GM18505 (cell line): ENCODE measurements around the gene MRPS15.
A peak's percentile ranks its signal among the peaks of the same experiment; 100 is the strongest.

Experiments
- ATAC-seq: cut with Tn5 transposase; IDR thresholded peaks from one replicate; pipeline ENCODE4 v1.9.1; 2021; ENCODE audit not compliant: unreplicated experiment
- POLR2A ChIP-seq: IDR thresholded peaks from 4 replicates; pipeline ENCODE4 v1.6.1; 2011; ENCODE audit warnings: borderline replicate concordance; ENCODE audit not compliant: insufficient read depth, insufficient read length; ENCODE audit errors: extremely low read depth

MRPS15 gene

GRCh38 chr1:36442337-36442736 lies 21.8 kb downstream of the MRPS15 start:
- no peak for ATAC-seq
- no peak for TF ChIP-seq POLR2A

- no peak for TF ChIP-seq POLR2A
- ATAC-seq, result no peak
Measured at GRCh38 chr1:36440646-36441045, 23.5 kb downstream of the MRPS15 start.

DNA sequence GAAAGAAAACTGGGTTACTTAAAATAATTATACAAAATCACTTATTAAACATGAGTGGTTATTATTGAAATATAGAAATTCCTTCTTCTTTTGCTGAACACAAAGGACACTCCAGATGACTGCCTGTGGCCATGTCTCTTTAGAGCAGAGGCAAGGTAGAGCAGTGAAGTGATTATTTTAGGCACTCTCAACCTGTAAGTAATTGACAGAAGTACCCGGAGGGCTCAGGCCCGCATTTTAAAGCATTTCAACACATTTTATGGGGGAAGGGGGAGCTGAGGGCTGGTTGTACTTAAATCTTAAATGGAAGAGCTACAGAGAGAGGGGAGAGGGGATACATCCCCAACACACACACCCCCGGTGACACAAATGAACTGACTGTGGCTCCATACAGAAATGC lies 24.1 kb downstream of the MRPS15 start:
- ATAC-seq, result no peak
- no peak for TF ChIP-seq POLR2A

DNA sequence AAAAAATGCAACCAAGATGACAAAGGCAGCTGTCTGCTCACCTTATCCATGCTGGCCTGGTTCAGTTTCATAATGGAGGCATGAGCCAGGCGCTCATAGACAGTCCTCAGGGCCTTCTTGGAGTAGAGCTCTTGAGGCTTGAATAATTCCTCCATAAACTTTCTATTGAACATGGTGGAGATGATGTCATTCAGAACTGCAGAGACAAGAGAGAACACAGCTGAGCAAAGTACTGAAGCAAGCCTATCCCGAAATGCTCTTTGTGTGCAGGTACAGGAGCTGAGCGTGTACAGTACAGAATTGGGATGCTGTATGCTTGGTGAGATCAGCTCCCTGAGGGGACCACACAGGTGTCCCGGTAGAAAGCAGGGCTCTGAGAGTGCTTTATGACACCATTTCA lies 25.5 kb downstream of the MRPS15 start:
- ATAC-seq, result no peak
- no peak for TF ChIP-seq POLR2A

GRCh38 chr1:36436821-36437220 lies 27.4 kb downstream of the MRPS15 start:
- TF ChIP-seq POLR2A, result no peak
- no peak for ATAC-seq

DNA sequence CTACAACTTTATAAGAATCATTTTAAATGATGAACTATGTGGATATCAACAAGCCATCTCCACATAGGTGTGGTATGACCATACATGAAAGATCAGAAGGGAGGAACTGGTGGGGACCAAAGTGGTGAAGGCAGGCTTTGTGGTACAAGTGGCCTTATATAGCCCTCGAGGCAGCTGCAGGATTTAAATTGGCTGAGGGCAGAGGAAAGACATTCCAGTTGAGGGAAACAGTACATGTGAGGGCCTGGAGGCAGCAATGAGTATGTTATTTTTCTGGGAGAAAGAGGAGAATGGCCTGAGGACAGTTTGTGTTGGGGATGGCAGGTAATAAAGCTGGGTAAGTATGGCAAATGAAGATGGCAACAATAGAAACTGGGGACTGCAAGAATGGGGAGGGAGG lies 31.1 kb downstream of the MRPS15 start:
- TF ChIP-seq POLR2A, result no peak
- no peak for ATAC-seq

GRCh38 chr1:36432616-36433015 lies 31.6 kb downstream of the MRPS15 start:
- ATAC-seq, result no peak
- TF ChIP-seq POLR2A, result no peak

DNA sequence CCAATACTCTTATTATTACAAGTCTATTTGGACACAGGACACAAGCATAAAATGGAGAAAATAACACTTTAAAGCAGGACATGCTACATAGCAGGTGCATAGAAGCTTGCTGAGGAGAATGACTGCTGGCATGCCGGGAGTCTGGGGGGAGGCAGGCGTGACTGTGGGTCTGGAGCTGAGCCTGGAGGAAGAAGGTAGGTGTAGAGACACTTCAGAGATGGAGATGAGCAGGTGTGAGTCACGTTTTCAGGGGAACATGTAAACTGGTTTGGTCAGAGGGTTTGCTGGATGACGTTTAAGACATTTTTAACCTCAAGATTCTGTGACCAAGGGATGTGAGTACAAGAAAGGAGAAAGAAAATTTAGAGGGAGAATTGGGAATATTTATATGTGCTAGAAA lies 38.4 kb downstream of the MRPS15 start:
- no peak for TF ChIP-seq POLR2A
- ATAC-seq, result no peak

GRCh38 chr1:36421649-36422048 lies 42.5 kb downstream of the MRPS15 start:
- no peak for ATAC-seq
- TF ChIP-seq POLR2A, result no peak

GRCh38 chr1:36420836-36421317 lies 43.3 kb downstream of the MRPS15 start:
- TF ChIP-seq POLR2A, result no peak
- peak; percentile 64 for ATAC-seq

DNA sequence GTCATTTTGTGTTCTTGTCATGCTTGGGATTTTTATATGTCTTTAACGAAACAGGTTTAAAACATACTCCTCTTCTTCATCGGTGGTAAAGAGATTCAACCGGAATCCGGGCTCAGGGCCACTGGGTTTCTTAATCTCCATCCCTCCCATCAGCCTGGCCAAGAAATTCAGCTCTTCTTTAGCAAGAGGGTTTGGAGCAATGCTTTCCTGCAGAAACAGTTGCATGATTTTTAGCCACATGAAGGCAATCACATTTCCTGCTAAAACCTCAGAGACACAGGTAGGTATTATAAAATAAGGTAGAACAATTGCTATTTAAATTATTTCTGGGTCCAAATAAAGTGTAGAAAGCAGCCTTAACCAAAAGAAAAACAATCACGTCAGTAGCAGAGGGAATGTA lies 43.8 kb downstream of the MRPS15 start:
- TF ChIP-seq POLR2A, result no peak
- ATAC-seq, result no peak

- ATAC-seq, result no peak
- TF ChIP-seq POLR2A, result no peak
Measured at GRCh38 chr1:36419569-36419968, 44.6 kb downstream of the MRPS15 start.

DNA sequence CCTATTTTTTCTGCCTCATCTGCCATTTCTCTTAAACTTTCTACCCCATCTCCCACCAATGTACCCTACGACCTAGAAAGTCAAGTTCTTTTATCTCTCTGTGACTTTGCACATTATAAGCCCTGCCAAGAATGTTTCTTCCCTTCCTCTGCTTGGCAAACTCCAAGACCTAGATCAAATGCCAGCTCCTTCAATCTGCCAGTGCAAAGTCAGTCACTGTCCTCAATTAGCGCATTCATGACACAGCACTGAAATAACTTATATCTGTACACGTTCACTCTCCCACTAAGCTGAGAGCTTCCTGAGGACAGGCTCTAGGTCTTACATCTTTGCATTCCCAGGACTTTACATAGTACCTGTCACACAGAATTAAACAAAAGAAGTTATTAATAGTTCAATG lies 45.0 kb downstream of the MRPS15 start:
- TF ChIP-seq POLR2A, result no peak

DNA sequence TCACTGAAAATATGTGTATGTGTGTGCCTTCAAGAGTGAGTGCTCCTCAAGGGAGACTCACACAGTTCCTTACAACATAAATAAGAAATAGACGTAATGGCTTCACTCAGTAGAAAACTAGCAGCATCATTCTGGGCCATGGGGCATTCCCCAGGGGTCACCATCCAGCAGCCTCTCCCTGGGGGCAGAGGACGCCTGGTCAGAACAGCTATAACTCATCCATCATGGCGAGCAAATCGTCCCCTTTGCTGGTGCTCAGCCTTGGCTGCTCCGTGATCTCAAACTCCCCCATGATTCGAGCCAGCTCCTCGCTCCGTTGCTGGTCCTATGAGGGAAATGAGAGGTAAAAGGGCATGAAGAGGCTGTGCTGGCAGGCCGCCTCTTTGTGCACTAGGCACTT lies 46.3 kb downstream of the MRPS15 start:
- no peak for TF ChIP-seq POLR2A
- no peak for ATAC-seq

More for the DNA sequence above, 45.0 kb downstream of the MRPS15 start:
- ATAC-seq, result no peak

DNA sequence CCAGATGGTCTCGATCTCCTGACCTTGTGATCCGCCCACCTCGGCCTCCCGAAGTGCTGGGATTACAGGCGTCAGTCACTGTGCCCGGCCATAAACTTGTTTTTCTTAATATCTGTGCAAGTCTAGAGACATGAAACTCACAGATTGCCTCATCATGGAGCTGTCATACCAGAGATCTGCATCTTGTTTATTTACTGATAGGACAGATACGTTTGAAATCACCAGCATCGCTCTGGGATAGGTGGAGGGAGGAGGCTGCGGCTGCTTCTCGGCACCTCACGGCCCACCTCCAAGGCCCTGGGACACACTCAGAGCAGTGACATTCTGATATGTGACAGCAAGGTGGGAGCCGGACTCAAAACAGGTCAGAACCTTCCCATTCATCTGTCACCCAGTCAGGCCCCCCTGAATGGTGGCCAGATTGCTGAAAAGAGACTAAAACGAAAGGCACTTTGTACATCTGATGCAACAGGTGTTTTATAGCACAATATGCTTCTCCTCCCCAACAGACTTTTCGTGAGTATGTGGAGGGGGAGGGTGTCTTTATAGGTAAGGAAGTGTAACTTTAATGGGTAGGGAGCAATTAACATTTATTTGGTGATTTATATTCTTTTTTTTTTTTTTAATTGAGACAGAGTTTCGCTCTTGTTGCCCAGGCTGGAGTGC lies 48.4 kb downstream of the MRPS15 start:
- TF ChIP-seq POLR2A, result no peak
- no peak for ATAC-seq
